HepG2 (cell line): ENCODE measurements around the gene PTPN3. TPM values are rescaled to one million over a fixed set of nuclear protein-coding genes. Genes with fewer than 3 reads are reported as not detected.

ENCODE experiments used
- BORCS8-MEF2B ChIP-seq: sonication (generic); formaldehyde crosslinking; IDR thresholded peaks from 2 replicates; pipeline ENCODE4 v1.8.0; 2022; ENCODE audit warnings: mild to moderate bottlenecking, missing genetic modification reagents
- HIVEP1 ChIP-seq: sonication (generic); formaldehyde crosslinking; IDR thresholded peaks from 2 replicates; pipeline ENCODE4 v1.4.0; 2020; ENCODE audit warnings: mild to moderate bottlenecking, missing genetic modification reagents
- HNRNPL ChIP-seq: fragments of 200-400 bp; formaldehyde crosslinking; IDR thresholded peaks from 2 replicates; pipeline ENCODE4 v1.6.1; 2017; ENCODE audit warnings: mild to moderate bottlenecking, low read depth, low read length
- HNRNPLL ChIP-seq: fragments of 200-400 bp; formaldehyde crosslinking; IDR thresholded peaks from 2 replicates; pipeline ENCODE4 v1.6.1; 2017; ENCODE audit warnings: mild to moderate bottlenecking, low read depth, low read length; ENCODE audit not compliant: poor library complexity, severe bottlenecking
- MAFF ChIP-seq: IDR thresholded peaks from 2 replicates; pipeline ENCODE4 v1.6.1; 2011; ENCODE audit warnings: low read depth, low read length, improper control_type of control experiment
- MBNL3 ChIP-seq: fragments of 250-450 bp; sonication (Bioruptor Pico); conservative IDR thresholded peaks from 2 replicates; pipeline ENCODE4 v1.8.0; 2022; ENCODE audit warnings: mild to moderate bottlenecking, inconsistent platforms
- NR2F2 ChIP-seq: IDR thresholded peaks from 2 replicates; pipeline ENCODE4 v1.6.1; 2012; ENCODE audit warnings: low read depth, inconsistent platforms, borderline replicate concordance
- RBM22 ChIP-seq: fragments of 200-400 bp; formaldehyde crosslinking; optimal IDR thresholded peaks from 2 replicates; pipeline ENCODE3; 2017; ENCODE audit warnings: mild to moderate bottlenecking, low read length, moderate library complexity
- SYNCRIP ChIP-seq: fragments of 200-400 bp; formaldehyde crosslinking; IDR thresholded peaks from 2 replicates; pipeline ENCODE4 v1.6.1; 2018; ENCODE audit warnings: mild to moderate bottlenecking, low read depth, low read length; ENCODE audit not compliant: insufficient read depth
- TAF15 ChIP-seq: fragments of 200-400 bp; formaldehyde crosslinking; IDR thresholded peaks from one replicate; pipeline ENCODE4 v1.6.1; 2018; ENCODE audit warnings: mild to moderate bottlenecking, low read depth, low read length; ENCODE audit not compliant: poor library complexity, severe bottlenecking
- ZFP36 ChIP-seq: fragments of 150-350 bp; IDR thresholded peaks from 2 replicates; pipeline ENCODE4 v1.6.1; 2018; ENCODE audit warnings: borderline replicate concordance, low read length, low read depth; ENCODE audit not compliant: partially characterized antibody
- ZFP82 ChIP-seq: sonication (generic); formaldehyde crosslinking; IDR thresholded peaks from 2 replicates; pipeline ENCODE4 v1.5.1; 2020; ENCODE audit warnings: mild to moderate bottlenecking, missing genetic modification reagents, borderline replicate concordance
- ZNF292 ChIP-seq: sonication (generic); formaldehyde crosslinking; IDR thresholded peaks from 2 replicates; pipeline ENCODE4 v1.8.1; 2022; ENCODE audit warnings: mild to moderate bottlenecking, low read depth, missing genetic modification reagents, borderline replicate concordance
- ZNF550 ChIP-seq: sonication (generic); formaldehyde crosslinking; IDR thresholded peaks from 2 replicates; pipeline ENCODE4 v1.4.0; 2020; ENCODE audit warnings: mild to moderate bottlenecking, missing genetic modification reagents, borderline replicate concordance
- ZNF607 ChIP-seq: sonication (generic); formaldehyde crosslinking; IDR thresholded peaks from 2 replicates; pipeline ENCODE4 v1.5.1; 2020; ENCODE audit warnings: missing genetic modification reagents, mild to moderate bottlenecking, borderline replicate concordance
- ZNF616 ChIP-seq: sonication (generic); formaldehyde crosslinking; IDR thresholded peaks from 2 replicates; pipeline ENCODE4 v1.5.0; 2020; ENCODE audit warnings: low read depth, mild to moderate bottlenecking, missing genetic modification reagents
- polyA plus RNA-seq, 8 experiments: library from polyadenylated mRNA; depleted of rRNA in 3 of 8; stranded (reverse) in 7 of 8; unstranded in 1 of 8; fragments of >200 nt; fragmentation: Illumina TruSeq in 4 of 8; extraction: Trizol in 4 of 8; gene quantifications; 2 replicates each; pipeline versions ENCODE4 v1.2.1 to v1.2.3, GENCODE V29; 2011 to 2016; ENCODE audit warnings: low read depth in 4 of 8, missing spikeins in 1 of 8, mixed read lengths in 1 of 8; ENCODE audit not compliant: insufficient read depth in 1 of 8
- total RNA-seq, 5 experiments: library from RNA; depleted of rRNA; stranded (reverse); fragments of >200 nt; fragmentation: Illumina TruSeq; extraction: Trizol; gene quantifications; 2 replicates each; pipeline ENCODE4 v1.2.3, GENCODE V29; 2016; ENCODE audit warnings: low read depth in 1 of 5
- TF ChIP-seq, protein P1 (sequence below): sonication (generic); formaldehyde crosslinking; IDR thresholded peaks from 2 replicates; pipeline ENCODE4 v1.4.0; 2020; ENCODE audit warnings: low read depth, mild to moderate bottlenecking, missing genetic modification reagents
- TF ChIP-seq, protein P2 (sequence below): sonication (generic); formaldehyde crosslinking; conservative IDR thresholded peaks from 2 replicates; pipeline ENCODE4 v1.4.0; 2020; ENCODE audit warnings: missing genetic modification reagents
- TF ChIP-seq, protein P3 (sequence below): sonication (generic); formaldehyde crosslinking; IDR thresholded peaks from 2 replicates; pipeline ENCODE4 v1.5.0; 2020; ENCODE audit warnings: missing genetic modification reagents
- TF ChIP-seq, protein P4 (sequence below): sonication (generic); formaldehyde crosslinking; IDR thresholded peaks from 2 replicates; pipeline ENCODE4 v1.4.0; 2020; ENCODE audit warnings: mild to moderate bottlenecking, missing genetic modification reagents

PTPN3 gene
- total and polyA plus RNA-seq, 2 of the 13 experiments (the other 11 are each of a cell fraction or from before 2014, with no cell fraction given): 5.6 to 20.5 TPM

DNA sequence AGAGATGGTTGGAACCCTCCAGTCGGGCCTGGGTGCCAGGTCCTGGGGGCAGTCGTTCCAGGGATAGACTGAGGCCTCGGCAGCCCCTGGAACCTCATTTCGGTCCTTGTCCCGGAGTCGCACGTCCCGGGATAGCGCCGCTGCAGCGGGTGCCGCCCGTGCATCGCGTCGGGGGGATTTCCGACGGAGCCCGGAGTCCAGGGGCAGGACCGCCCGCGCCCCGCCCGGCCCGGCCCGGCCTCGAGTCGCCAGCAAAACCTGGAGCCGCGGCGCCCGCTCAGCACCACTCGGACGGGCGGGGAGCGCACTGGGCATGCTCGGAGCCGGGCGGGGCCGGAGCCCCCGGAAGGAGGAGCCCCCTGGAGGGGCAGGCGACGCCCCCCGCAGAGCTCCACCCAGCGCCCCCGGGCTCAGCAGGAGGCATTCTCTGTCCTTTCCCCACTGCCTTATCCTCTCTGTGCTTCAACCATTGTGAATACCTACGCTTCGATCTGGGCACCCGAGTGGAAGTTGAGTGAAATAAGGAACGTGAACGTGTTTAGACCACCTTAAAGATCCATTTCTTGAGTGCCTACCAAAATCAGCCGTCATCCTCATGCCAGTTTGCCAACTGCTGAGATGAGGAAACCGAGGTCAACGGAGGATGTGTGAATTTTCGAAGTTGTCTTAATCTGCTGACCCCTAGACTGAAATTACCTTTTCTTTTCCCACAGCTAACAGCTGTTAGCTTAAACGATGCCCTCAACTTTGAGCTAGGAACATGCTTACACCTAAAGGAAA, 1.7 kb upstream of the PTPN3 start (continued):
- TF ChIP-seq ZFP36: no peak
- TF ChIP-seq ZFP82 (CRISPR knock-in tag): no peak
- peak; percentile 32 for TF ChIP-seq HNRNPLL
- TF ChIP-seq MAFF: no peak
- no peak; the same call in 1 of the 2 replicates for TF ChIP-seq HNRNPL
- TF ChIP-seq SYNCRIP: no peak
- no peak for TF ChIP-seq ZNF292
- TF ChIP-seq NR2F2: no peak
- TF ChIP-seq, protein P1, sequence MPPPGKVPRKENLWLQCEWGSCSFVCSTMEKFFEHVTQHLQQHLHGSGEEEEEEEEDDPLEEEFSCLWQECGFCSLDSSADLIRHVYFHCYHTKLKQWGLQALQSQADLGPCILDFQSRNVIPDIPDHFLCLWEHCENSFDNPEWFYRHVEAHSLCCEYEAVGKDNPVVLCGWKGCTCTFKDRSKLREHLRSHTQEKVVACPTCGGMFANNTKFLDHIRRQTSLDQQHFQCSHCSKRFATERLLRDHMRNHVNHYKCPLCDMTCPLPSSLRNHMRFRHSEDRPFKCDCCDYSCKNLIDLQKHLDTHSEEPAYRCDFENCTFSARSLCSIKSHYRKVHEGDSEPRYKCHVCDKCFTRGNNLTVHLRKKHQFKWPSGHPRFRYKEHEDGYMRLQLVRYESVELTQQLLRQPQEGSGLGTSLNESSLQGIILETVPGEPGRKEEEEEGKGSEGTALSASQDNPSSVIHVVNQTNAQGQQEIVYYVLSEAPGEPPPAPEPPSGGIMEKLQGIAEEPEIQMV (CRISPR knock-in tag): no peak
- TF ChIP-seq, protein P2, sequence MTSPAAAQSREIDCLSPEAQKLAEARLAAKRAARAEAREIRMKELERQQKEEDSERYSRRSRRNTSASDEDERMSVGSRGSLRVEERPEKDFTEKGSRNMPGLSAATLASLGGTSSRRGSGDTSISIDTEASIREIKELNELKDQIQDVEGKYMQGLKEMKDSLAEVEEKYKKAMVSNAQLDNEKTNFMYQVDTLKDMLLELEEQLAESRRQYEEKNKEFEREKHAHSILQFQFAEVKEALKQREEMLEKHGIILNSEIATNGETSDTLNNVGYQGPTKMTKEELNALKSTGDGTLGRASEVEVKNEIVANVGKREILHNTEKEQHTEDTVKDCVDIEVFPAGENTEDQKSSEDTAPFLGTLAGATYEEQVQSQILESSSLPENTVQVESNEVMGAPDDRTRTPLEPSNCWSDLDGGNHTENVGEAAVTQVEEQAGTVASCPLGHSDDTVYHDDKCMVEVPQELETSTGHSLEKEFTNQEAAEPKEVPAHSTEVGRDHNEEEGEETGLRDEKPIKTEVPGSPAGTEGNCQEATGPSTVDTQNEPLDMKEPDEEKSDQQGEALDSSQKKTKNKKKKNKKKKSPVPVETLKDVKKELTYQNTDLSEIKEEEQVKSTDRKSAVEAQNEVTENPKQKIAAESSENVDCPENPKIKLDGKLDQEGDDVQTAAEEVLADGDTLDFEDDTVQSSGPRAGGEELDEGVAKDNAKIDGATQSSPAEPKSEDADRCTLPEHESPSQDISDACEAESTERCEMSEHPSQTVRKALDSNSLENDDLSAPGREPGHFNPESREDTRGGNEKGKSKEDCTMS (CRISPR knock-in tag): no peak
- no peak for TF ChIP-seq BORCS8-MEF2B
- TF ChIP-seq, protein P3, sequence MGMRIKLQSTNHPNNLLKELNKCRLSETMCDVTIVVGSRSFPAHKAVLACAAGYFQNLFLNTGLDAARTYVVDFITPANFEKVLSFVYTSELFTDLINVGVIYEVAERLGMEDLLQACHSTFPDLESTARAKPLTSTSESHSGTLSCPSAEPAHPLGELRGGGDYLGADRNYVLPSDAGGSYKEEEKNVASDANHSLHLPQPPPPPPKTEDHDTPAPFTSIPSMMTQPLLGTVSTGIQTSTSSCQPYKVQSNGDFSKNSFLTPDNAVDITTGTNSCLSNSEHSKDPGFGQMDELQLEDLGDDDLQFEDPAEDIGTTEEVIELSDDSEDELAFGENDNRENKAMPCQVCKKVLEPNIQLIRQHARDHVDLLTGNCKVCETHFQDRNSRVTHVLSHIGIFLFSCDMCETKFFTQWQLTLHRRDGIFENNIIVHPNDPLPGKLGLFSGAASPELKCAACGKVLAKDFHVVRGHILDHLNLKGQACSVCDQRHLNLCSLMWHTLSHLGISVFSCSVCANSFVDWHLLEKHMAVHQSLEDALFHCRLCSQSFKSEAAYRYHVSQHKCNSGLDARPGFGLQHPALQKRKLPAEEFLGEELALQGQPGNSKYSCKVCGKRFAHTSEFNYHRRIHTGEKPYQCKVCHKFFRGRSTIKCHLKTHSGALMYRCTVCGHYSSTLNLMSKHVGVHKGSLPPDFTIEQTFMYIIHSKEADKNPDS (CRISPR knock-in tag): no peak
- TF ChIP-seq RBM22: no peak
- no peak for TF ChIP-seq ZNF616 (CRISPR knock-in tag)
- no peak for TF ChIP-seq MBNL3
- no peak for TF ChIP-seq TAF15
- no peak for TF ChIP-seq ZNF550 (CRISPR knock-in tag)
- TF ChIP-seq ZNF607 (CRISPR knock-in tag): no peak
- TF ChIP-seq HIVEP1: no peak
- TF ChIP-seq, protein P4, sequence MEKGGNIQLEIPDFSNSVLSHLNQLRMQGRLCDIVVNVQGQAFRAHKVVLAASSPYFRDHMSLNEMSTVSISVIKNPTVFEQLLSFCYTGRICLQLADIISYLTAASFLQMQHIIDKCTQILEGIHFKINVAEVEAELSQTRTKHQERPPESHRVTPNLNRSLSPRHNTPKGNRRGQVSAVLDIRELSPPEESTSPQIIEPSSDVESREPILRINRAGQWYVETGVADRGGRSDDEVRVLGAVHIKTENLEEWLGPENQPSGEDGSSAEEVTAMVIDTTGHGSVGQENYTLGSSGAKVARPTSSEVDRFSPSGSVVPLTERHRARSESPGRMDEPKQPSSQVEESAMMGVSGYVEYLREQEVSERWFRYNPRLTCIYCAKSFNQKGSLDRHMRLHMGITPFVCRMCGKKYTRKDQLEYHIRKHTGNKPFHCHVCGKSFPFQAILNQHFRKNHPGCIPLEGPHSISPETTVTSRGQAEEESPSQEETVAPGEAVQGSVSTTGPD (CRISPR knock-in tag): no peak
